Right atrium auricular region (tissue), 2 donors: ENCODE data around the gene NLRC5. TPM values are rescaled to one million over a fixed set of nuclear protein-coding genes. Genes with fewer than 3 reads are reported as not detected.

Experiments used
- DNase-seq: peaks from one replicate; pipeline ENCODE4 v3.0.0-alpha.2; 2019; ENCODE audit warnings: low spot score
- H3K27ac ChIP-seq, 2 donors: fragments of 200-600 bp; sonication (generic); 1 replicate in 1 of 2; 2 replicates in 1 of 2; pipeline ENCODE4 v1.5.1; 2016 to 2019
- H3K27me3 ChIP-seq, 2 donors: fragments of 200-600 bp; sonication (generic); one replicate each; pipeline versions ENCODE4 v1.5.1 to v1.6.0; 2017 to 2019
- H3K36me3 ChIP-seq: fragments of 200-600 bp; sonication (generic); one replicate; pipeline ENCODE4 v1.5.1; 2016
- H3K4me1 ChIP-seq, 2 donors: fragments of 200-600 bp; sonication (generic); one replicate each; pipeline versions ENCODE4 v1.5.1 to v1.6.0; 2017 to 2019
- H3K4me3 ChIP-seq, 2 donors: fragments of 200-600 bp; sonication (generic); 1 replicate in 1 of 2; 2 replicates in 1 of 2; pipeline ENCODE4 v1.5.1; 2017 to 2019; ENCODE audit warnings: mild to moderate bottlenecking in 1 of 2, moderate library complexity in 1 of 2
- H3K9me3 ChIP-seq, 2 donors: fragments of 200-600 bp; sonication (generic); one replicate each; pipeline ENCODE4 v1.5.1; 2019
- CTCF ChIP-seq, 2 donors: fragments of 200-600 bp; sonication (generic); IDR thresholded peaks; one replicate each; pipeline ENCODE4 v1.5.1; 2019; ENCODE audit warnings: antibody characterized with exemption in 2 of 2
- total RNA-seq, 2 donors: library from RNA; depleted of rRNA; stranded (reverse); fragments of >200 nt; gene quantifications; one replicate each; pipeline ENCODE4 v1.1.0, GENCODE V29; 2016

The NLRC5 gene
- total RNA-seq, 2 donors from 2014 or later: 8.0 to 9.7 TPM

- no peak for DNase-seq
- H3K27ac ChIP-seq: no peak overlapping the region
- TF ChIP-seq CTCF (IDR thresholded peaks at IDR 0.05): no peak
These were observed 3.8 kb downstream of the NLRC5 start for GRCh38 chr16:56993204-56993603.

GRCh38 chr16:56994311-56994710 is 5.0 kb downstream of the NLRC5 start:
- no peaks in the 10 kb centered on the region for H3K36me3 ChIP-seq
- peaks cover 0 to 24% of the 10 kb centered on the region in 2 donors for H3K4me1 ChIP-seq
- no peak for DNase-seq
- H3K27ac ChIP-seq: no peak overlapping the region
- H3K27me3 ChIP-seq: no peaks in the 10 kb centered on the region
- no peak overlapping the region for H3K4me3 ChIP-seq
- no peaks in the 10 kb centered on the region for H3K9me3 ChIP-seq
- TF ChIP-seq CTCF (IDR thresholded peaks at IDR 0.05): no peak

More at GRCh38 chr16:56993204-56993603, 3.8 kb downstream of the NLRC5 start:
- no peak overlapping the region for H3K4me3 ChIP-seq
- no peaks in the 10 kb centered on the region for H3K27me3 ChIP-seq
- peaks cover 0 to 28% of the 10 kb centered on the region in 2 donors for H3K4me1 ChIP-seq
- no peaks in the 10 kb centered on the region for H3K9me3 ChIP-seq
- H3K36me3 ChIP-seq: no peaks in the 10 kb centered on the region

GRCh38 chr16:56995136-56995805 is 5.9 kb downstream of the NLRC5 start:
- H3K36me3 ChIP-seq: no peaks in the 10 kb centered on the region
- no peaks in the 10 kb centered on the region for H3K27me3 ChIP-seq
- no peak for TF ChIP-seq CTCF (IDR thresholded peaks at IDR 0.05)
- H3K27ac ChIP-seq: no peak overlapping the region
- H3K4me1 ChIP-seq: peaks cover 0 to 28% of the 10 kb centered on the region in 2 donors
- H3K4me3 ChIP-seq: no peak overlapping the region
- no peak for DNase-seq
- H3K9me3 ChIP-seq: no peaks in the 10 kb centered on the region

- no peak overlapping the region for H3K4me3 ChIP-seq
- H3K27me3 ChIP-seq: no peaks in the 10 kb centered on the region
- DNase-seq: no peak
- peaks cover 0 to 25% of the 10 kb centered on the region in 2 donors for H3K4me1 ChIP-seq
- no peaks in the 10 kb centered on the region for H3K36me3 ChIP-seq
- no peak overlapping the region for H3K27ac ChIP-seq
- no peak for TF ChIP-seq CTCF (IDR thresholded peaks at IDR 0.05)
- no peaks in the 10 kb centered on the region for H3K9me3 ChIP-seq
These were observed 7.9 kb downstream of the NLRC5 start for GRCh38 chr16:56997264-56997663.

DNA sequence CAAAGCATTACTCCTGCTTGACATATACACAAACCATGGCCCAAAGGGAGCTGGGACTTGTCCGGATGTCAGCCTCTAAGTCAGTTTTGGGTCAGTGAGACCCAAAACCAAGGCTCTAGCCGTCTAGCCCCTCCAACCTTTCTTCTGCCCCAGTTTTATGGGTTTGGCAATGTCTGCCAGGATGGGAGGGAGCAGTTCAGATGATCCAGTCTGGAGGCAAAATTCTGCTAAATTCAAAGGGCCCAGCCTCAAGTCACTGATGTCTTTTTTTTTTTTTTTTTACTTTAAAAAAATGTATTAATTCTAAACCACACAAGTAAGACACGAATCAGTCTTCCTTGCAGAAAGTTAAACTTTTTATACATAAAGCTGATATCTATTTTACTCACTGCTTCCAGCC is 8.6 kb downstream of the NLRC5 start:
- Histone ChIP-seq H3K36me3 (no peaks in the 10 kb centered on the region), H3K9me3 (no peaks in the 10 kb centered on the region), H3K4me3 (no peak overlapping the region), H3K4me1 (peaks cover 0 to 23% of the 10 kb centered on the region in 2 donors), H3K27ac (no peak overlapping the region), H3K27me3 (no peaks in the 10 kb centered on the region)
- DNase-seq: no peak
- no peak for TF ChIP-seq CTCF (IDR thresholded peaks at IDR 0.05)

GRCh38 chr16:56998352-56998751 is 9.0 kb downstream of the NLRC5 start:
- H3K4me1 ChIP-seq: peaks cover 0 to 23% of the 10 kb centered on the region in 2 donors
- no peaks in the 10 kb centered on the region for H3K9me3 ChIP-seq

More at GRCh38 chr16:56998352-56998751, 9.0 kb downstream of the NLRC5 start:
- Histone ChIP-seq H3K4me3 (no peak overlapping the region), H3K27ac (peak overlapping the region; percentile 82 to 85), H3K36me3 (no peaks in the 10 kb centered on the region), H3K27me3 (no peaks in the 10 kb centered on the region)
- no peak for DNase-seq
- TF ChIP-seq CTCF (IDR thresholded peaks at IDR 0.05): no peak
